ENCODE results near the gene HCN3. TPM values are rescaled to one million over a fixed set of nuclear protein-coding genes. Genes with fewer than 3 reads are reported as not detected.
A peak's percentile ranks its signal among the peaks of the same experiment; 100 is the strongest.

Gene HCN3
- total RNA-seq, 1 experiment from 2014 or later, result 7.3 TPM

- DNase-seq (ENCODE audit: low spot score), result no peak
- peaks cover 24% of the 10 kb centered on the region for H3K4me1 Mint-ChIP-seq
- ChIA-PET CTCF (interaction anchor here (0.5 to 4.0 kb wide), 20 partner anchors 9 to 1211 kb away, joined by 3 to 75 read pairs (median 5); partner anchors contain the start of genes ENTREP3, FDPS, PKLR and RUSC1), POLR2A (interaction anchor here (1.0 to 1.2 kb wide), 2 partner anchors 42 to 45 kb away, joined by 3 to 9 read pairs; partner anchors contain the start of gene RUSC1)
- H3K27me3 Mint-ChIP-seq (ENCODE audit: low read depth), result peaks cover 18% of the 10 kb centered on the region
- H3K36me3 Mint-ChIP-seq, result peaks cover 7% of the 10 kb centered on the region; the same call in 1 of the 2 replicates
- no peaks in the 10 kb centered on the region for H3K9me3 Mint-ChIP-seq
- H3K4me3 Mint-ChIP-seq, result peak overlapping the region; percentile 68
- TF ChIP-seq ERG (CRISPR knock-in tag; IDR thresholded peaks at IDR 0.05) (no peak), IRF2 (CRISPR knock-in tag; IDR thresholded peaks at IDR 0.05; ENCODE audit: borderline replicate concordance, low read depth) (no peak), NR2C2 (CRISPR knock-in tag; IDR thresholded peaks at IDR 0.05) (no peak), ZBTB21 (CRISPR knock-in tag; IDR thresholded peaks at IDR 0.05; ENCODE audit: borderline replicate concordance) (no peak)
- no peak for ATAC-seq
- 0 out of 2 replicates have a peak overlapping the region, but pooled peaks have one; percentile 53 for H3K27ac Mint-ChIP-seq
Measured at GRCh38 chr1:155278689-155279160, 1.5 kb downstream of the HCN3 start.

- Mint-ChIP-seq H3K27me3 (ENCODE audit: low read depth) (peaks cover 18% of the 10 kb centered on the region), H3K4me1 (peaks cover 22% of the 10 kb centered on the region), H3K9me3 (no peaks in the 10 kb centered on the region), H3K27ac (no peak overlapping the region), H3K4me3 (no peak overlapping the region), H3K36me3 (peaks cover 7% of the 10 kb centered on the region; the same call in 1 of the 2 replicates)
- ChIA-PET CTCF (interaction anchor here (1.7 to 4.0 kb wide), 6 partner anchors 13 to 43 kb away, joined by 8 to 75 read pairs (median 21); partner anchors contain the start of genes ENTREP3, FDPS and RUSC1), POLR2A (no interaction called here)
- no peak for ATAC-seq
- DNase-seq (ENCODE audit: low spot score), result no peak
- TF ChIP-seq ETV6 (CRISPR knock-in tag; IDR thresholded peaks at IDR 0.05) (no peak), CREB1 (CRISPR knock-in tag; IDR thresholded peaks at IDR 0.05) (no peak), NFE2L1 (CRISPR knock-in tag; IDR thresholded peaks at IDR 0.05) (no peak), SP1 (CRISPR knock-in tag; conservative IDR thresholded peaks at IDR 0.05) (no peak), E2F4 (CRISPR knock-in tag; IDR thresholded peaks at IDR 0.05; ENCODE audit: borderline replicate concordance, low read depth) (no peak), SOX15 (CRISPR knock-in tag; IDR thresholded peaks at IDR 0.05) (no peak), AR (CRISPR knock-in tag; IDR thresholded peaks at IDR 0.05) (no peak), PREB (CRISPR knock-in tag; IDR thresholded peaks at IDR 0.05; ENCODE audit: borderline replicate concordance) (no peak), CDX4 (CRISPR knock-in tag; IDR thresholded peaks at IDR 0.05; ENCODE audit: borderline replicate concordance) (no peak)
Measured at GRCh38 chr1:155279268-155279667, 2.0 kb downstream of the HCN3 start.

GRCh38 chr1:155282488-155283091 is 5.3 kb downstream of the HCN3 start:
- ATAC-seq, result no peak
- H3K4me1 Mint-ChIP-seq, result peaks cover 13% of the 10 kb centered on the region
- H3K9me3 Mint-ChIP-seq, result no peaks in the 10 kb centered on the region
- DNase-seq (ENCODE audit: low spot score), result no peak
- ChIA-PET CTCF (interaction anchor here (3.0 kb wide), 1 partner anchor 32 kb away, joined by 10 read pairs; no protein-coding TSS in a partner anchor), POLR2A (no interaction called here)
- no peak overlapping the region for H3K27ac Mint-ChIP-seq
- H3K4me3 Mint-ChIP-seq, result no peak overlapping the region
- H3K27me3 Mint-ChIP-seq (ENCODE audit: low read depth), result no peaks in the 10 kb centered on the region
- TF ChIP-seq TEAD1 (CRISPR knock-in tag; IDR thresholded peaks at IDR 0.05) (no peak), JAZF1 (CRISPR knock-in tag; IDR thresholded peaks at IDR 0.05) (no peak), GRHL2 (CRISPR knock-in tag; IDR thresholded peaks at IDR 0.05; ENCODE audit: insufficient replicate concordance, severe bottlenecking) (no peak), AFF4 (CRISPR knock-in tag; IDR thresholded peaks at IDR 0.05; ENCODE audit: borderline replicate concordance) (no peak), GABPB1 (CRISPR knock-in tag; IDR thresholded peaks at IDR 0.05) (no peak)
- H3K36me3 Mint-ChIP-seq, result peaks cover 7% of the 10 kb centered on the region; the same call in 1 of the 2 replicates
